Inflammatory macrophage treated with lipopolysaccharide for 4 hours (primary cell): Measurements from ENCODE around the gene RIMBP3C.
"Not testable (repeated sequence)": the region's sequence is repeated elsewhere in the genome, so short reads cannot be mapped to it uniquely, and the experiment has no call there.

Experiments
- DNase-seq: peaks from one replicate; pipeline ENCODE4 v3.0.0-alpha.2; 2020

The RIMBP3C gene

GRCh38 chr22:21571679-21572078, 20.4 kb upstream of the RIMBP3C start:
- DNase-seq: no peak

- DNase-seq: no peak
Measured at GRCh38 chr22:21570398-21570797, 19.1 kb upstream of the RIMBP3C start.

GRCh38 chr22:21569459-21570170, 18.4 kb upstream of the RIMBP3C start:
- DNase-seq: peak; percentile 78

- DNase-seq: not testable (repeated sequence)
Measured at GRCh38 chr22:21569076-21569427, 17.8 kb upstream of the RIMBP3C start.

GRCh38 chr22:21568347-21569075, 17.2 kb upstream of the RIMBP3C start:
- DNase-seq: peak; percentile 51

DNA sequence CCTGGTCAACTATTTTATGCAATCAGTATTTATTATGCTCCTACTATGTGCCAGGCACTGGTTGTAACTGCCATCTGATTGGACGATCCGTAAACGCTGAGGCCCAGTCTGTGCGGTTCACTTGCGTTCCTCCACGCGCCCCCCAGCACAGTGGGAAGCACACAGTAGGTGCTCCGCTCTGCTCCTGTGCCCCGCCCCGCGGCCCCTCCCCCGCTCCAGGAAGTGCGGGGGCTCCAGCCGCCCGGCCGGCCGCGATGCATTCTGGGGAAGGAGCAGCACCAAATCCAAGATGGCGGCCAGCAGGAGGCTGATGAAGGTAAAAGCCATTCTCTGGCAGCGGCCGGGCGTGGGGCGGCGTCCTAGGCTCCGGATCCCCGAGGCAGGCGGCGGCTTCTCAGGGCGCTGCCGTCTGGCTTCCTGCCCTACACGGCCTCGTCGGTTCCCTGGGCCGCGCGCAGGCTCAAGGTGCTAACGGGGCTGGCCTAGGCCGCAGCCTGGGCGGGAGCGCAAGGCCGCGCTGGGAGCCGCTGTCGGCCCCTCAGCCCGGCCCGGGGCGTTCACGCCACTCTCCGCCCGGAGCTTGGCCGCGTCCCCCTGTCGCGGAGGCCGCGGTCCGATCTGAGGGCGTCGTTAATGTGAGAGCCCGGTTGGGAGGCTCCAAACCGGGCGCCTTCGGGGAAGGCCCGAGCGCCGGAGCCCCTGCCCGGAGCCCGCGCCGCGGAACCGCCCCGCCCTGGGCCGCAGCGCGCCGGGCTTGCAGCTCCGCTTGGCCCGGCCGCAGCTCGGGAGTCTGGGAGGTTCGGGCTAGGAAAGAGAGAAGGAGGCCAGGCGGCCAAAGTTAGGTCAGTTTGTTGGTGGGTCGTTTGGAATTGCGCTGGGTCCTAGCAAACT, 16.4 kb upstream of the RIMBP3C start, which contains the start of gene UBE2L3:
UBE2L3 (plus strand) TSS at position 259 of the 891 bp plus-strand sequence; CDS start at position 290, 31 bp downstream.
- peak; percentile 83 for DNase-seq

DNA sequence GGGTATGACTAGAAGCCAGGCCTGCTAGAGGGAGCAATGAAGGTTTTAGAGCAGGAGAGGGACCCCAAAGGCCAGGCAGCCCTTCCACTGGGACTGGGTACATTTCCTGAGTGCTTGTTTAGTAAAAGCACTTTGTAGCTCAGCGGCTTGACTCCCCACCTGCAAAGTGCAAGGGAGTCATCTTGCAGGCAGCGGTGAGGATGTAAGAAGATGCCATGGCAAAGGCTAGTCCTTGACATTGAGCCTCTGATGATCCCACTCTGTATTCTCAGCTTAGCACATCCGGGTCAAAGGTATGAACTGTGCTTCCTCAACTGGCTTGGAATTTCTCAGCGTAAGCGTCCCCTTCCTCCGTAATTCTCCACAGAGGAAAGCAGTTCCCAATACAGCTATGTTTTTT, 13.2 kb upstream of the RIMBP3C start:
- no peak for DNase-seq

DNA sequence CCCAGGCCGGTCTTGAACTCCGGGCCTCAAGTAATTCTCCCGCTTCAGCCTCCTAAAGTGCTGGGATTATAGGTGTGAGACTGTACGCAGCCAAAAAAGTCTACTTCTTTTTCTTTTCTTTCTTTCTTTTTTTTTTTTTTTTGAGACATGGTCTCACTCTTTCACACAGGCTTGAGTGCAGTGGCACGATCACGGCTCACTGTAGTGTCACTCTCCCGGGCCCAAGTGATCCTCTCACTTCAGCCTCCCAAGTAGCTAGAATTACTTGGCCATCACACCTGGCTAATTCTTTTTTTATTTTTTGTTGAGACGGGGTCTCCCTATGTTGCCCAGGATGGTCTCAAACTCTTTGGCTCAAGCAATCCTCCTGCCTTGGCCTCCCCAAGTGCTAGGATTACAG, 12.7 kb upstream of the RIMBP3C start:
- DNase-seq: no peak

DNA sequence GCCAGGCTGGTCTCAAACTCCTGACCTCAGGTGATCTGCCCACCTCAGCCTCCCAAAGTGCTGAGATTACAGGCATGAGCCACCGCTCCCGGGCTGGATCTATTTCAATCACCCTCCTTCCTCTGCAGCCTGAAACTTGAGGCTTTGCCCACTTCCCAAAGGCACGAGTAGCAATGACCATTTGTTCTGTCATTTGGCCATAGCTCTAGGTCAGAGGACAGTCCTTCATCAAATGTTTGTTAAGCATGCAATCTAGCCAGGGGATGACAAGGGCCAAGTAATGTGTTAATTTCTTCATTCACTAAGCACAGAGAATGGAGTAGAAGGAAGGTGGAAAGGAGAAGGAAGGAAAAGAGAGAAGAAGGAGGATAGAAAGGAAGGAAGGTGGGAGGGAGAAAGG, 9.4 kb upstream of the RIMBP3C start:
- DNase-seq: not testable (repeated sequence)

GRCh38 chr22:21559345-21560125, 8.3 kb upstream of the RIMBP3C start:
- not testable (repeated sequence) for DNase-seq

GRCh38 chr22:21550678-21551047, 598 bp downstream of the RIMBP3C start:
- not testable (repeated sequence) for DNase-seq

- DNase-seq: not testable (repeated sequence)
Measured at GRCh38 chr22:21550008-21550677, 1.1 kb downstream of the RIMBP3C start.

DNA sequence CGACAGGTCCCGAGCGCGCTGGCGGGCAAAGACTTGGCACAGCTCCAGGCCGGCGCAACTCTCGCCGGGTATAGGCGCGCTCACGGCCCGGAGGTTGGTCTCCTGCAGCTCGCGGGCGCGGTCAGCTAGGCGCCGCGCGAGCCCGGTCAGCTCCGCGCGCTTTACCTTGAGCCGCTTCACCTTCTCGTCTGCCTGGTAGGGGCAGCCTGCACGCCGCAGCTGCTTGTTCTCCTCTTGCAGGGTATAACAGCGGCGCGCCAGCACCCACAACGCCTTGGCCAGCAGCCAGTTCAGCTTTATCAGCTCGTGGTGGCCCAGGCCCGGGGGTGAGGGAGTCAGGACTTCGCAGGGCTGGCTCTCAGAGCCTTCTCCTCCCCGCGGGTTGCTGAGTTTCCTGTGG, 1.7 kb downstream of the RIMBP3C start:
- DNase-seq: not testable (repeated sequence)

GRCh38 chr22:21544432-21545322, 6.6 kb downstream of the RIMBP3C start:
- DNase-seq: not testable (repeated sequence)

- DNase-seq: not testable (repeated sequence)
Measured at GRCh38 chr22:21539862-21540261, 11.4 kb downstream of the RIMBP3C start.

GRCh38 chr22:21532863-21533648, 18.2 kb downstream of the RIMBP3C start:
- not testable (repeated sequence) for DNase-seq

DNA sequence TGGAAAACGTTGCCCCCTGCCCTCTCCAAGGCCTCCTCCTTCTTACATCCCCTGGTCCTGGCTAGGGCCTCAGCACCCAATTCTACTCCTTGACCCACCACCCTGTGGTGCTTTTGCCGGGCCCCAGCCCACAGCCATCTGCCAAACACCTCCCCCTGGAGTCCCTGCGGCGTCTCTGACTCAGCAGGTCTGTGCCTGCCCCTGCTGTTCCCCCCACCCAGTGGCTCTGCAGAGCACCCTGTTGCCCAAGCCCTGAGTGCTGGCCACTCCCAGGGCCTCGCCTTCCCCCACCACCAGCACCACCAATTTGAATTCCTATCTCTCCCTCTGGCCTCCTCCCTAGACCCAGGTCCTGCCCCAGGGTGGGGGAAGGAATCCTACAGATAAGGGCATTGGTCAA, 19.7 kb downstream of the RIMBP3C start:
- not testable (repeated sequence) for DNase-seq

DNA sequence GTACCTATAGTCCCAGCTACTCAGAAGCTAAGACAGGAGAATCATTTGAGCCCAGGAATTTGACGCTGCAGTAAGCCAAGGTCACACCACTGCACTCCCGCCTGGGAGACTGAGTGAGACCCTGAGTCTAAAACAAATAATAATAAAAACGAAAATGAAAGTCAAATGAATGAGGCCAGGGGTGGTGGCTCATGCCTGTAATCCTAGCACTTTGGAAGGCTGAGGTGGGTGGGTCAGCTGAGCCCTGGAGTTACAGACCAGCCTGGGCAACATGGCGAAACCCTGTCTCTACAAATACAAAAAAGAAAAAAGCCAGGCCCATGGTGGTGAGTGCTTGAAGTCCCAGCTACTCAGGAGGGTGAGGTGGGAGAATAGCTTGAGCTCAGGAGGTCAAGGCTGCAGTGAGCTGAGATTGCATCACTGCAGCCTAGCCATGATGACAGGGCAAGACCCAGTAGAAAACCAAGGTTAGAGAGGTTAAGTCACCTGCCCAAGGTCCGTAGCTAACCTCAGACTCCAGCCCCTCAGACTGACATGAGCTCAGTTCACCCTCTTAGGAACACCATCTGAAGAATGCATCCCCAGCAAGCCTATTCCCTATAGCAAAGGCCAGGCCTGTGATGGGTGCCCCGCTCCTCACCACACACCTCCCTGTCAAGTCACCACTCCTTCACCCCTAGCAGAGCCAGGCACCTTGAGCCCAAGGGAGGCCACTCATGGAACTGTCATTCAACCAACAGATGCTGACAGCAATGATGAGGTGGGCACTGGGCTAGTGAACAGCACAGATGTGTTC, 24.4 kb downstream of the RIMBP3C start:
- not testable (repeated sequence) for DNase-seq
